Karpas-422 (cell line): ENCODE results near the gene TNRC6B. TPM values are rescaled to one million over a fixed set of nuclear protein-coding genes. Genes with fewer than 3 reads are reported as not detected.

Experiments used
- DNase-seq: peaks from one replicate; pipeline ENCODE4 v3.0.0-alpha.2; 2015
- H2AFZ ChIP-seq: fragments of 200-600 bp; sonication (generic); 2 replicates; pipeline ENCODE4 v1.6.1; 2014; ENCODE audit warnings: antibody characterized with exemption, low read length, mixed read lengths
- H3K27ac ChIP-seq: fragments of 200-600 bp; sonication (generic); 2 replicates; pipeline ENCODE4 v1.5.1; 2014; ENCODE audit warnings: mild to moderate bottlenecking, low read length, moderate library complexity
- H3K27me3 ChIP-seq: fragments of 200-600 bp; sonication (generic); 2 replicates; pipeline ENCODE4 v1.6.1; 2014; ENCODE audit warnings: low read length, mixed read lengths
- H3K36me3 ChIP-seq: fragments of 200-600 bp; sonication (generic); 2 replicates; pipeline ENCODE4 v1.6.1; 2014; ENCODE audit warnings: low read length, mixed read lengths; ENCODE audit not compliant: insufficient read depth
- H3K4me1 ChIP-seq: fragments of 200-600 bp; sonication (generic); 2 replicates; pipeline ENCODE4 v1.6.1; 2014; ENCODE audit warnings: mild to moderate bottlenecking, low read length, mixed read lengths
- H3K4me2 ChIP-seq: fragments of 200-600 bp; sonication (generic); 2 replicates; pipeline ENCODE4 v1.6.1; 2014; ENCODE audit warnings: low read length, low read depth, mild to moderate bottlenecking; ENCODE audit not compliant: poor library complexity, severe bottlenecking
- H3K4me3 ChIP-seq: fragments of 200-600 bp; sonication (generic); 2 replicates; pipeline ENCODE4 v1.5.1; 2014; ENCODE audit warnings: mild to moderate bottlenecking, antibody characterized with exemption, low read length, mixed read lengths
- H3K79me2 ChIP-seq: fragments of 200-600 bp; sonication (generic); 2 replicates; pipeline ENCODE4 v1.6.1; 2014; ENCODE audit warnings: mild to moderate bottlenecking, low read length, mixed read lengths
- H3K9ac ChIP-seq: fragments of 200-600 bp; sonication (generic); 2 replicates; pipeline ENCODE4 v1.6.0; 2014; ENCODE audit warnings: low read length
- H3K9me2 ChIP-seq: fragments of 200-600 bp; sonication (generic), shearing (Covaris generic); replicated peaks from 2 replicates; pipeline ENCODE4 v1.6.0; 2014; ENCODE audit warnings: mild to moderate bottlenecking, low read length, moderate library complexity; ENCODE audit not compliant: insufficient read depth
- H3K9me3 ChIP-seq: fragments of 300-700, 200-600 bp; sonication (generic); 2 replicates; pipeline ENCODE4 v1.6.1; 2014; ENCODE audit warnings: low read length, mixed read lengths
- H4K20me1 ChIP-seq: fragments of 200-600 bp; sonication (generic); 2 replicates; pipeline ENCODE4 v1.6.1; 2014; ENCODE audit warnings: mild to moderate bottlenecking, antibody characterized with exemption, low read length, low read depth; ENCODE audit not compliant: insufficient read depth
- total RNA-seq: library from RNA; depleted of rRNA; stranded (reverse); fragments of >200 nt; shearing (Covaris generic); gene quantifications from 2 replicates; pipeline ENCODE4 v1.2.3, GENCODE V29; 2014; ENCODE audit warnings: low replicate concordance; rRNA removed

TNRC6B gene, protein sequence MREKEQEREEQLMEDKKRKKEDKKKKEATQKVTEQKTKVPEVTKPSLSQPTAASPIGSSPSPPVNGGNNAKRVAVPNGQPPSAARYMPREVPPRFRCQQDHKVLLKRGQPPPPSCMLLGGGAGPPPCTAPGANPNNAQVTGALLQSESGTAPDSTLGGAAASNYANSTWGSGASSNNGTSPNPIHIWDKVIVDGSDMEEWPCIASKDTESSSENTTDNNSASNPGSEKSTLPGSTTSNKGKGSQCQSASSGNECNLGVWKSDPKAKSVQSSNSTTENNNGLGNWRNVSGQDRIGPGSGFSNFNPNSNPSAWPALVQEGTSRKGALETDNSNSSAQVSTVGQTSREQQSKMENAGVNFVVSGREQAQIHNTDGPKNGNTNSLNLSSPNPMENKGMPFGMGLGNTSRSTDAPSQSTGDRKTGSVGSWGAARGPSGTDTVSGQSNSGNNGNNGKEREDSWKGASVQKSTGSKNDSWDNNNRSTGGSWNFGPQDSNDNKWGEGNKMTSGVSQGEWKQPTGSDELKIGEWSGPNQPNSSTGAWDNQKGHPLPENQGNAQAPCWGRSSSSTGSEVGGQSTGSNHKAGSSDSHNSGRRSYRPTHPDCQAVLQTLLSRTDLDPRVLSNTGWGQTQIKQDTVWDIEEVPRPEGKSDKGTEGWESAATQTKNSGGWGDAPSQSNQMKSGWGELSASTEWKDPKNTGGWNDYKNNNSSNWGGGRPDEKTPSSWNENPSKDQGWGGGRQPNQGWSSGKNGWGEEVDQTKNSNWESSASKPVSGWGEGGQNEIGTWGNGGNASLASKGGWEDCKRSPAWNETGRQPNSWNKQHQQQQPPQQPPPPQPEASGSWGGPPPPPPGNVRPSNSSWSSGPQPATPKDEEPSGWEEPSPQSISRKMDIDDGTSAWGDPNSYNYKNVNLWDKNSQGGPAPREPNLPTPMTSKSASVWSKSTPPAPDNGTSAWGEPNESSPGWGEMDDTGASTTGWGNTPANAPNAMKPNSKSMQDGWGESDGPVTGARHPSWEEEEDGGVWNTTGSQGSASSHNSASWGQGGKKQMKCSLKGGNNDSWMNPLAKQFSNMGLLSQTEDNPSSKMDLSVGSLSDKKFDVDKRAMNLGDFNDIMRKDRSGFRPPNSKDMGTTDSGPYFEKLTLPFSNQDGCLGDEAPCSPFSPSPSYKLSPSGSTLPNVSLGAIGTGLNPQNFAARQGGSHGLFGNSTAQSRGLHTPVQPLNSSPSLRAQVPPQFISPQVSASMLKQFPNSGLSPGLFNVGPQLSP (N-terminal part only)
- total RNA-seq = 32.0 and 41.1 TPM in 2 replicates

DNA sequence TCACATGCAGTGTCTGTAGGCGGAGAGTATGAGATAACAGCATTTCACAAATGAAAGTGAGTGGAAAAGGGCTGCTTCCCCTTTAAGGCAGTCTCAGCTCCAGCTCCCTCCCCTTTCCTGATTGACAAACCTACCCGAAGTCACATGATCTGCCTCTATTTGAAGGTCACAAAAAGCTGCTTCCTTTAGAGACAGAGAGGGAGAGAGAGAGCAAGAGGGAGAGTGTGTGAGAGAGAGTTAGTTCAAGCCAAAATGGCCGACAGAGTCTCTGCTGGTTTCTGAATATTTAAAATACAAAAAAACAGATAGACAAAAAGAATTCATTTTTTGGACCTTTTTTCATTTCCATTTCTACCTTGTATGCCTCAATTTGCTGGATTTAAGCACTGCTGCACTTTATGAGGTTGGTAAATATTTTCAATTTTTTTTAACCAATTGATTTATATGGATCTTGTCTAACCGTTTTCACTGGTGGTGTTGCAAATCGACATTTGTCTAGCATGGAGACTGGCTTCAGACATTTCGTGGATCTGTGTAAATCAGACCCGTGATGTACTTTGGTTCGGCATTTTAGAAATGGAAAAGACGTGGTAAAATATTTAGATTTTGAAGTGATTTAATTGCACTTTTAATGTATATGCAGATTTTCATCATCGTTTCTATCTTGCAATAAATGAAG, at the start of gene TNRC6B:
TSS of gene TNRC6B (plus strand) at position 188 of the 679 bp plus-strand sequence. CDS start at position 399, 211 bp downstream.
- Histone ChIP-seq H3K4me1 (peaks cover 49% of the 10 kb centered on the region), H2AFZ (peak within 1 kb of the TSS; percentile 13; the same call in 1 of the 2 replicates), H3K79me2 (peaks cover 56% of the 10 kb centered on the region), H3K9me2 (no peaks in the 10 kb centered on the region), H4K20me1 (no peaks in the 10 kb centered on the region; the same call in 1 of the 2 replicates), H3K9ac (peak within 1 kb of the TSS; percentile 82), H3K36me3 (no peaks in the 10 kb centered on the region), H3K4me2 (peak within 1 kb of the TSS; percentile 97), H3K4me3 (peak within 1 kb of the TSS; percentile 78), H3K9me3 (no peaks in the 10 kb centered on the region), H3K27ac (peak within 1 kb of the TSS; percentile 98), H3K27me3 (no peaks in the 10 kb centered on the region)
- DNase-seq = peak; percentile 98

DNA sequence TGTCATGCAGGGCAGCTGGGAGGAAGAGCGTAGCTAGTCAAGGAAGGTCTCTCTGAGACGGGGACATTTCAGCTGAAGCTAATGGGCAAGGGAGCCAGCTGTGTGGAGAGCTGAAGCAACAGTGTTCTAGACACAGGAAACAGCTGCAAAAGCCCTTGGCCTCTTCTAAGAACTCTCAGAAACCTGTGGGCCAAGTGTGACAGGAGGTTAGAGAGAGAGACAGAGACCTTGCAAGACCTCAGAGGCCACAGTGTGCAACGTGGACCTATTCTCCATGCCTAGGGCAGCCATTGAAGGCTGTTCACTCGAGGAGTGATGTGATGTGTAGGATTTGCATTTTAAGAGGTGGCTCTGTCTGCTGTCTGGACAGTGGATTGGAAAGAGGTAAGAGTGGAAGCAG, 48.7 kb upstream of the TNRC6B start:
- no peaks in the 10 kb centered on the region for H3K9me2 ChIP-seq
- peaks cover 4% of the 10 kb centered on the region for H3K36me3 ChIP-seq
- no peak overlapping the region for H2AFZ ChIP-seq
- H3K9me3 ChIP-seq = no peaks in the 10 kb centered on the region
- H3K4me1 ChIP-seq = peaks cover 3% of the 10 kb centered on the region; the same call in 1 of the 2 replicates
- no peak for DNase-seq
- no peak overlapping the region for H3K4me2 ChIP-seq
- H3K79me2 ChIP-seq = no peaks in the 10 kb centered on the region; the same call in 1 of the 2 replicates
- no peak overlapping the region for H3K4me3 ChIP-seq
- H3K27ac ChIP-seq = no peak overlapping the region
- no peak overlapping the region for H3K9ac ChIP-seq
- H4K20me1 ChIP-seq = no peaks in the 10 kb centered on the region
- H3K27me3 ChIP-seq = no peaks in the 10 kb centered on the region

DNA sequence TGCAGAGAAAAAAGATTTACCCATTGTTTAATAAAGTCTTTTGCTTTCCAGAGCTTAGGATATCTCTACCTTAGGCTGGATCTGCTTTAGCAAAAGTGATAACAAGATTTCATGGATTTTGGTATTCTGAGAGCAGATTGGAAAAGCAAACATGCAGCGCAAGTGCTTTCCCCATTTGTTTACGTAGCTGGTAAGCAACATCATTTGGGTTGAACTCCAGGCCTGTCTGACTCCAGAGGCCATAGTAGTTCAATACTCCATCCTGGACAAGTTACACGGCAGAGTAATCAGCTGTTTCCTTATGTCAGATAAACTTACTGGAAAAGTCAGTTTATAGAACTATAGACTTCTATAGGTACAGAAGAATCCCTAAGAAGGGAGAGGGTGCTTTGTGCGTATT, 40.6 kb upstream of the TNRC6B start:
- Histone ChIP-seq H3K9me2 (no peaks in the 10 kb centered on the region), H4K20me1 (no peaks in the 10 kb centered on the region), H3K4me3 (no peak overlapping the region), H3K4me2 (no peak overlapping the region), H3K9ac (no peak overlapping the region), H3K27me3 (no peaks in the 10 kb centered on the region), H3K9me3 (no peaks in the 10 kb centered on the region), H3K79me2 (no peaks in the 10 kb centered on the region), H3K27ac (no peak overlapping the region), H3K36me3 (no peaks in the 10 kb centered on the region), H2AFZ (no peak overlapping the region), H3K4me1 (no peaks in the 10 kb centered on the region)
- DNase-seq = no peak

DNA sequence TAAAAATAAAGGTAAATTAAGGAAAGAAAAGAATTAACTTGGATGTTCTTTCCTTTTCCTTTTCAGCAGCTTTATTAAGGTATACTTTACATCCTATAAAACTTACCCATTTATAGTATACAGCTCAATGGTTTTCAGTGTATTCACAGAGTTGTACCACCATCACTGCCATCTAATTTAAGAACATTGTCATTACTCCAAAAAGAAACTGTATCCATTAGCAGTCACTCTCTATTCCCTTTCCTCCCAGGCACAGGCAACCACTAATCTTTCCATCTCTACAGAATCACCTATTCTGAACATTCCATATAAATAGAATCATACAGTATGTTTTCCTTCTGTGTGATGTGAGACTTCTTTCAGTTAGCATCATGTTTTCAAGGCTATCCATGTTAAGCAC, 38.9 kb upstream of the TNRC6B start:
- H3K9ac ChIP-seq = no peak overlapping the region
- H3K9me2 ChIP-seq = no peaks in the 10 kb centered on the region
- no peaks in the 10 kb centered on the region for H4K20me1 ChIP-seq
- H3K36me3 ChIP-seq = no peaks in the 10 kb centered on the region
- no peak overlapping the region for H2AFZ ChIP-seq
- H3K79me2 ChIP-seq = no peaks in the 10 kb centered on the region
- H3K27ac ChIP-seq = no peak overlapping the region
- H3K4me1 ChIP-seq = no peaks in the 10 kb centered on the region
- no peak for DNase-seq
- H3K9me3 ChIP-seq = no peaks in the 10 kb centered on the region
- no peaks in the 10 kb centered on the region for H3K27me3 ChIP-seq
- H3K4me2 ChIP-seq = no peak overlapping the region
- H3K4me3 ChIP-seq = no peak overlapping the region

DNA sequence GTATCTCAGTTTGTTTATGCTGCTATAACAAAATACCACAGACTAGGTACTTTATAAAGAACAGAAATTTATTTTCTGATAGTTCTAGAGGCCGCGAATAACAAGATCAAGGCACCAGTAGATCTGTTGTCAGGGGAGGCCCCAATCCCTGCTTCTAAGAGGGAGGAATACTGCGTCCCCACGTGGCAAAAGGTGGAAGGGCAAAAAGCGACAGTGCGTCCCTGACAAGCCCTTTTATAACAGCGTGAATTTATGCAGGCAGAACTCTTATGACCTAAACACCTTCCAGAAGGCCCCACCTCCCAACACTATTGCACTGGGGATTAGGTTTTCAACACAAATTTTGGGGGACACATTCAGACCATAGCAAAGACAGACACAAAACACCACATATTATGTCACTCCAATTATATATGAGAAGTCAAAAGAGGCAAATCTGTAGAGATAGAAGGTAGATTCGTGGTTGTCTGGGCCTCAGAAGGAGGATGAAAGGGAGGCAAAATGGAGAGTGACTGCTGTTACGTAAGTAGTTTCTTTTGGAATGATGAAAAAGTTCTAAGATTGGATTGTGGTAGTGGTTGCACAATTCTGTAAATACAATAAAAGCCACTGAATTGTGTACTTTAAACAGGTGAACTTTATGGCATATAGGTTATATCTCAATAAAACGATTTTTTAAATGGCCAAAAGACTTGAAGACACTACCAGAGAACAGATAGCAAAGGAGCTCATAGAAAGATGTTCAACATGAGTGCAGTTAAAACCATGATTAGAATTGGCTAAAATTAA, 30.1 kb upstream of the TNRC6B start:
- H3K79me2 ChIP-seq = no peaks in the 10 kb centered on the region
- no peak overlapping the region for H3K4me2 ChIP-seq
- no peaks in the 10 kb centered on the region for H3K9me3 ChIP-seq
- no peaks in the 10 kb centered on the region for H3K9me2 ChIP-seq
- no peak overlapping the region for H3K27ac ChIP-seq
- no peak overlapping the region for H2AFZ ChIP-seq
- H3K4me1 ChIP-seq = no peaks in the 10 kb centered on the region
- DNase-seq = no peak
- H3K36me3 ChIP-seq = no peaks in the 10 kb centered on the region
- no peaks in the 10 kb centered on the region for H4K20me1 ChIP-seq
- no peaks in the 10 kb centered on the region for H3K27me3 ChIP-seq
- H3K4me3 ChIP-seq = no peak overlapping the region
- H3K9ac ChIP-seq = no peak overlapping the region

DNA sequence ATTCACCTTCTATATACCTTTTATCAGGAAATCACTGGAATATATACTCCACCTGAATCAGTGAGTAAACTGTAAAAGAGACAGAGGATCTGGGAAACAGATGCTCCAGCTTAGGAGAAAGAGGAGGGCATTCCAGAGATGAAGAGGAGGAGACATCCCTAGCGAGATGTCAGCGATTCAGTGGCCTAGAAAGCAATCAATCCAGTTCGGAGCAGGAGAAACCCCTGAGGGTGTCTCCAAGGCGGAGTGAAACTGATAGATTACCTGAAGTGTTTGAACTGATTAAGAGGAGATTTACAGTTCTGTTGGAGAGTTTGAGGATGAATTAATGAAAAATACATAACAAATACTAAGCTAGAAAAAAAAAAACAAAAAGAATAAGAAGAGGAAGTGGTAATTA, 24.5 kb upstream of the TNRC6B start:
- Histone ChIP-seq H3K27me3 (no peaks in the 10 kb centered on the region), H3K4me1 (no peaks in the 10 kb centered on the region), H3K9ac (no peak overlapping the region), H3K36me3 (no peaks in the 10 kb centered on the region), H3K9me3 (no peaks in the 10 kb centered on the region), H3K4me3 (no peak overlapping the region), H3K4me2 (no peak overlapping the region), H3K79me2 (no peaks in the 10 kb centered on the region), H3K27ac (no peak overlapping the region), H4K20me1 (no peaks in the 10 kb centered on the region), H2AFZ (no peak overlapping the region), H3K9me2 (no peaks in the 10 kb centered on the region)
- DNase-seq = no peak

DNA sequence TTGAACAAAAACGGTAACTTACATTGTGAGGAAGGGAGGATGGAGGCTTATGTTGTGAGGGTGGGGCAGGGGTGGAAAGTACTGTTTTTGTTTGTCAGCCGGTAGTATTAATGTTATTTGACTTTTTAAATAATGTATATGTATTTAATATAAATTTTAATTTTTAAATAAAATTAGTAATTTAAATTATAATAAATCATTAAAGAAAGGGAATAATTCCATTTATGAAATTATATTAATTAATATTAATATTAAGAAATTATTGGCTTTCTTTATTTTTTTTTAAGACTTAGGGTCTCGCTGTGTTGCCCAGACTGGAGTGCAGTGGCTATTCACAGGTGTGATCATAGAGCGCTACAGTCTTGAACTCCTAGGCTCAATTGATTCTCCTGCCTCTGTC, 24.0 kb upstream of the TNRC6B start:
- Histone ChIP-seq H2AFZ (no peak overlapping the region), H4K20me1 (no peaks in the 10 kb centered on the region), H3K27me3 (no peaks in the 10 kb centered on the region), H3K4me1 (no peaks in the 10 kb centered on the region), H3K36me3 (no peaks in the 10 kb centered on the region), H3K9ac (no peak overlapping the region), H3K27ac (no peak overlapping the region), H3K4me3 (no peak overlapping the region), H3K4me2 (no peak overlapping the region), H3K9me2 (no peaks in the 10 kb centered on the region), H3K79me2 (peaks cover 3% of the 10 kb centered on the region; the same call in 1 of the 2 replicates), H3K9me3 (no peaks in the 10 kb centered on the region)
- DNase-seq = no peak
